ENCODE data around the gene FBXL12. TPM values are rescaled to one million over a fixed set of nuclear protein-coding genes. Genes with fewer than 3 reads are reported as not detected.
A peak's percentile ranks its signal among the peaks of the same experiment; 100 is the strongest.

Gene FBXL12
- total RNA-seq (16.1 TPM), polyA plus RNA-seq (37.5 TPM)

GRCh38 chr19:9818734-9819595 is at the start of gene FBXL12:
Gene FBXL12 (minus strand): TSS chr19:9819079. CDS start chr19:9818813, 266 bp downstream.
- Histone ChIP-seq H3K27ac (ENCODE audit: low read depth) (peak within 1 kb of the TSS; percentile 94), H3K4me3 (ENCODE audit: low read depth, low read length) (peak within 1 kb of the TSS; percentile 76), H3K36me3 (ENCODE audit: insufficient read depth) (no peaks in the 10 kb centered on the region), H3K4me1 (ENCODE audit: insufficient read depth) (no peaks in the 10 kb centered on the region)
- DNase-seq (ENCODE audit: extremely low spot score): peak; percentile 99
- WGBS: under 1% methylated on average over 82 of the region's 82 CpGs

GRCh38 chr19:9865732-9866501 is 47.0 kb upstream of the FBXL12 start:
- WGBS: 77% methylated on average over 16 of the region's 16 CpGs
- no peak overlapping the region for H3K27ac ChIP-seq (ENCODE audit: low read depth)
- no peak overlapping the region for H3K4me3 ChIP-seq (ENCODE audit: low read depth, low read length)
- no peak for DNase-seq (ENCODE audit: extremely low spot score)
- H3K36me3 ChIP-seq (ENCODE audit: insufficient read depth): no peaks in the 10 kb centered on the region
- peaks cover 1% of the 10 kb centered on the region for H3K4me1 ChIP-seq (ENCODE audit: insufficient read depth)

GRCh38 chr19:9863759-9864158 is 44.9 kb upstream of the FBXL12 start:
- no peak for DNase-seq (ENCODE audit: extremely low spot score)
- no peaks in the 10 kb centered on the region for H3K36me3 ChIP-seq (ENCODE audit: insufficient read depth)
- H3K4me1 ChIP-seq (ENCODE audit: insufficient read depth): peaks cover 1% of the 10 kb centered on the region
- H3K27ac ChIP-seq (ENCODE audit: low read depth): no peak overlapping the region
- no peak overlapping the region for H3K4me3 ChIP-seq (ENCODE audit: low read depth, low read length)
- WGBS: 84% methylated on average over 5 of the region's 5 CpGs

- H3K36me3 ChIP-seq (ENCODE audit: insufficient read depth): no peaks in the 10 kb centered on the region
- H3K27ac ChIP-seq (ENCODE audit: low read depth): no peak overlapping the region
- DNase-seq (ENCODE audit: extremely low spot score): no peak
- 77% methylated on average over 4 of the region's 4 CpGs for WGBS
- H3K4me3 ChIP-seq (ENCODE audit: low read depth, low read length): no peak overlapping the region
- peaks cover 1% of the 10 kb centered on the region for H3K4me1 ChIP-seq (ENCODE audit: insufficient read depth)
Observed at GRCh38 chr19:9862938-9863337, 44.1 kb upstream of the FBXL12 start.

- Histone ChIP-seq H3K36me3 (ENCODE audit: insufficient read depth) (no peaks in the 10 kb centered on the region), H3K4me3 (ENCODE audit: low read depth, low read length) (no peak overlapping the region), H3K27ac (ENCODE audit: low read depth) (no peak overlapping the region), H3K4me1 (ENCODE audit: insufficient read depth) (peaks cover 1% of the 10 kb centered on the region)
- DNase-seq (ENCODE audit: extremely low spot score): no peak
- 97% methylated on average over 1 of the region's 1 CpG for WGBS
Observed at GRCh38 chr19:9861503-9861902, 42.6 kb upstream of the FBXL12 start.

- WGBS: 88% methylated on average over 8 of the region's 8 CpGs
Observed at GRCh38 chr19:9860407-9860806, 41.5 kb upstream of the FBXL12 start.

GRCh38 chr19:9858766-9859165 is 39.9 kb upstream of the FBXL12 start:
- Histone ChIP-seq H3K4me1 (ENCODE audit: insufficient read depth) (peaks cover 1% of the 10 kb centered on the region), H3K4me3 (ENCODE audit: low read depth, low read length) (no peak overlapping the region), H3K27ac (ENCODE audit: low read depth) (no peak overlapping the region), H3K36me3 (ENCODE audit: insufficient read depth) (no peaks in the 10 kb centered on the region)
- no peak for DNase-seq (ENCODE audit: extremely low spot score)

More at GRCh38 chr19:9860407-9860806, 41.5 kb upstream of the FBXL12 start:
- Histone ChIP-seq H3K4me1 (ENCODE audit: insufficient read depth) (peaks cover 1% of the 10 kb centered on the region), H3K4me3 (ENCODE audit: low read depth, low read length) (no peak overlapping the region), H3K27ac (ENCODE audit: low read depth) (no peak overlapping the region), H3K36me3 (ENCODE audit: insufficient read depth) (no peaks in the 10 kb centered on the region)
- no peak for DNase-seq (ENCODE audit: extremely low spot score)

- no peaks in the 10 kb centered on the region for H3K36me3 ChIP-seq (ENCODE audit: insufficient read depth)
- no peaks in the 10 kb centered on the region for H3K4me1 ChIP-seq (ENCODE audit: insufficient read depth)
- no peak overlapping the region for H3K4me3 ChIP-seq (ENCODE audit: low read depth, low read length)
- 86% methylated on average over 10 of the region's 10 CpGs for WGBS
- no peak overlapping the region for H3K27ac ChIP-seq (ENCODE audit: low read depth)
- DNase-seq (ENCODE audit: extremely low spot score): no peak
Observed at GRCh38 chr19:9857920-9858746, 39.3 kb upstream of the FBXL12 start.

- no peaks in the 10 kb centered on the region for H3K36me3 ChIP-seq (ENCODE audit: insufficient read depth)
- 96% methylated on average over 13 of the region's 13 CpGs for WGBS
- no peaks in the 10 kb centered on the region for H3K4me1 ChIP-seq (ENCODE audit: insufficient read depth)
- H3K4me3 ChIP-seq (ENCODE audit: low read depth, low read length): no peak overlapping the region
- no peak overlapping the region for H3K27ac ChIP-seq (ENCODE audit: low read depth)
- DNase-seq (ENCODE audit: extremely low spot score): no peak
Observed at GRCh38 chr19:9857076-9857721, 38.3 kb upstream of the FBXL12 start.

- DNase-seq (ENCODE audit: extremely low spot score): no peak
- Histone ChIP-seq H3K4me1 (ENCODE audit: insufficient read depth) (no peaks in the 10 kb centered on the region), H3K36me3 (ENCODE audit: insufficient read depth) (no peaks in the 10 kb centered on the region), H3K27ac (ENCODE audit: low read depth) (no peak overlapping the region), H3K4me3 (ENCODE audit: low read depth, low read length) (no peak overlapping the region)
- WGBS: 96% methylated on average over 9 of the region's 9 CpGs
Observed at GRCh38 chr19:9856609-9857008, 37.7 kb upstream of the FBXL12 start.

GRCh38 chr19:9854282-9854846 is 35.5 kb upstream of the FBXL12 start:
- Histone ChIP-seq H3K36me3 (ENCODE audit: insufficient read depth) (no peaks in the 10 kb centered on the region), H3K27ac (ENCODE audit: low read depth) (no peak overlapping the region), H3K4me3 (ENCODE audit: low read depth, low read length) (no peak overlapping the region), H3K4me1 (ENCODE audit: insufficient read depth) (no peaks in the 10 kb centered on the region)
- 96% methylated on average over 38 of the region's 38 CpGs for WGBS
- no peak for DNase-seq (ENCODE audit: extremely low spot score)

GRCh38 chr19:9850235-9850959 is 31.5 kb upstream of the FBXL12 start:
- Histone ChIP-seq H3K4me1 (ENCODE audit: insufficient read depth) (no peaks in the 10 kb centered on the region), H3K4me3 (ENCODE audit: low read depth, low read length) (no peak overlapping the region), H3K36me3 (ENCODE audit: insufficient read depth) (peaks cover 3% of the 10 kb centered on the region), H3K27ac (ENCODE audit: low read depth) (no peak overlapping the region)
- 57% methylated on average over 19 of the region's 19 CpGs for WGBS
- DNase-seq (ENCODE audit: extremely low spot score): no peak
